Stomach (tissue), 4 donors: ENCODE results near the gene GSTM2.

Source experiments
- POLR2A ChIP-seq, 4 donors: fragments of 450-650 bp; IDR thresholded peaks; one replicate each; pipeline ENCODE4 v1.6.1; 2016; ENCODE audit warnings: antibody characterized with exemption in 4 of 4, control low read depth in 2 of 4, mild to moderate bottlenecking in 1 of 4, moderate library complexity in 1 of 4
- POLR2AphosphoS5 ChIP-seq, 3 donors: sonication (generic); formaldehyde crosslinking; IDR thresholded peaks; one replicate each; pipeline ENCODE4 v1.6.1; 2016; ENCODE audit warnings: antibody characterized with exemption in 3 of 3
- TF ChIP-seq, protein P1 (sequence below), 7 experiments: fragments of 450-650 bp in 4 of 7; fragments of 200-600 bp in 3 of 7; sonication (generic) in 3 of 7; IDR thresholded peaks; one replicate each; pipeline ENCODE4 v1.5.1; 2016 to 2019; ENCODE audit warnings: antibody characterized with exemption in 7 of 7, control low read depth in 2 of 7, mild to moderate bottlenecking in 1 of 7

DNA sequence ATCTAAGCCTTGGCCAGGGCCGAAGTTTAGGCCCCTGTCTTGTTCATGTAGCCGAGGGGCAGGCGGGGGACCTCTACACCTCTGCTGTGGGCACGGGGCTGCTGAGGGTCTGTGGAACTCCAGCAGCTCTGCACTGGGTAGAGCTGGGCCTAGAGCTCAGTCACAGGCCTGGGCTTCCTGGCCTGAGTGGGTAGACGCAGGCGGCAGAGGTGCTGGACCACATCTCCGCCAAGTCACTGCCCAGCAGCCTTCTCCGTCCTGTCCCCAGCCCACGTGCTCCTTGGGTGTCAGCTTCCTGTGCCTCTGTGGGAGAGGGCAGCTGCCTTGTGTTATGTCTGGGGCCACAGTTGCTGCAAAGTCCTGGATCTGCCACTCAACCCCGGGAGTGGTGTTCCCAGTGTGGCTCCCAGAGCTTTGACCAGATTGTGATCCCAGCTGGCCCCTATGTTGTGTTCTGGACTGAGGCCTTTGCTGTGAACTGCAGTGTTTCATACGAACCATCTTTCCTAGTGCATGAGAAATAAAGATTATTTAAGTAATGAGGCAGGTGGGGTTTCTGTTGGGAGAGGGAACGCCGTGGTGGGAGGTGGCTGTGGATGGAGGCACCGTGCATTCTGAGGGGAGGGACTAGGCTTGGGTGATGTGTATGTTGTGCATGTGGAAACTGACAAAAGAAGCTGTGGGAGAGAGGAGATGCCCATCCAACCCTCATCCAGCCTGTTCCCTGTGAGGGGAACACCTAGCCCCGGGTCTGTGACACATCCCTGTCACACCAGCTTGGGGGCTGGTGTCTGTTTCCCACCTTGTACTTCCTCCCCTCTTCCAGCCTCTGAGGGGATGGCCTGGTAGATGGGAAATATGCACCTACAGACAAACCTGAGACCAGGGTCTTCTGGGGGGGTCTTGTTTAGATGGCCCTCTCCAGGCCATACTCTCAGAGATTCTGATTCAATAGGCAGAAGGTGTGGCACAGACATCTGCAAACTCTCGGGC lies 36.0 kb upstream of the GSTM2 start:
- TF ChIP-seq, protein P1, sequence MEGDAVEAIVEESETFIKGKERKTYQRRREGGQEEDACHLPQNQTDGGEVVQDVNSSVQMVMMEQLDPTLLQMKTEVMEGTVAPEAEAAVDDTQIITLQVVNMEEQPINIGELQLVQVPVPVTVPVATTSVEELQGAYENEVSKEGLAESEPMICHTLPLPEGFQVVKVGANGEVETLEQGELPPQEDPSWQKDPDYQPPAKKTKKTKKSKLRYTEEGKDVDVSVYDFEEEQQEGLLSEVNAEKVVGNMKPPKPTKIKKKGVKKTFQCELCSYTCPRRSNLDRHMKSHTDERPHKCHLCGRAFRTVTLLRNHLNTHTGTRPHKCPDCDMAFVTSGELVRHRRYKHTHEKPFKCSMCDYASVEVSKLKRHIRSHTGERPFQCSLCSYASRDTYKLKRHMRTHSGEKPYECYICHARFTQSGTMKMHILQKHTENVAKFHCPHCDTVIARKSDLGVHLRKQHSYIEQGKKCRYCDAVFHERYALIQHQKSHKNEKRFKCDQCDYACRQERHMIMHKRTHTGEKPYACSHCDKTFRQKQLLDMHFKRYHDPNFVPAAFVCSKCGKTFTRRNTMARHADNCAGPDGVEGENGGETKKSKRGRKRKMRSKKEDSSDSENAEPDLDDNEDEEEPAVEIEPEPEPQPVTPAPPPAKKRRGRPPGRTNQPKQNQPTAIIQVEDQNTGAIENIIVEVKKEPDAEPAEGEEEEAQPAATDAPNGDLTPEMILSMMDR (IDR thresholded peaks at IDR 0.05): no peak
- no peak for TF ChIP-seq POLR2A (IDR thresholded peaks at IDR 0.05)
- TF ChIP-seq POLR2AphosphoS5 (IDR thresholded peaks at IDR 0.05): no peak
